A673 (cell line): ENCODE data around the gene NFATC1.

Experiments
- EZH2 ChIP-seq: fragments of 200-600 bp; sonication (generic); IDR thresholded peaks from 2 replicates; pipeline ENCODE4 v1.6.1; 2017; ENCODE audit warnings: borderline replicate concordance, low read depth, mild to moderate bottlenecking, mixed read lengths, antibody characterized with exemption, low read length; ENCODE audit not compliant: poor library complexity, severe bottlenecking
- TF ChIP-seq, protein P1 (sequence below): fragments of 300-800, 200-600 bp; sonication (generic); conservative IDR thresholded peaks from 2 replicates; pipeline ENCODE4 v1.5.1; 2017; ENCODE audit warnings: low read depth, mild to moderate bottlenecking, antibody characterized with exemption, low read length, moderate library complexity, mixed read lengths

DNA sequence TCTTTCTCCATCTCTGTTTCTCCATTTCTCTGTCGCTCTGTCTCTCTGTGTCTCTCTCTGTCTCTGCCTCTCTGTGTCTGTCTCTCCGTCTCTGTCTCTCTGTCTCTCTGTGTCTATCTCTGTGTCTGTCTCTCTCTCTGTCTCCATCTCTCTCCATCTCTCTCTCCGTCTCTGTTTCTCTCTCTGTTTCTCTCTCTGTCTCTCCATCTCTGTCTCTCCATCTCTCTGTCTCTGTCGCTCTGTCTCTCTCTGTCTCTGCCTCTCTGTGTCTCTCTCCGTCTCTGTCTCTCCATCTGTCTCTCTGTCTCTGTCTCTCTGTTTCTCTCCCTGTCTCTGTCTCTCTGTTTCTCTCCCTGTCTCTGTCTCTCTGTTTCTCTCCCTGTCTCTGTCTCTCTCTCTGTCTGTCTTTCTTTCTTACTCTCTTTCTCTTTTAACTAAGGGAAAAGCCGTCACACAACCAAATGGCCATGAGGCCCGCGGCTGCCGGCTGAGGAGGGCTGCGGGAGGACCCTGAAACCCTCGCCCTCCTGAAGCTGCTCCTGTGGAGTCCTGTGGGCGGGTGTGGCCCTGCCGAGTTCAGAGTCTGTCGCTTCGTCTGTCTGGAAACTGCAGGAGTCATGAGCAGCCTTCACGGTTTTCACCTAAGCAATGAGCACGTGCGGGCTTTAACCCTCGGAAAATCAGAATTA is 29.3 kb downstream of the NFATC1 start:
- TF ChIP-seq, protein P1, sequence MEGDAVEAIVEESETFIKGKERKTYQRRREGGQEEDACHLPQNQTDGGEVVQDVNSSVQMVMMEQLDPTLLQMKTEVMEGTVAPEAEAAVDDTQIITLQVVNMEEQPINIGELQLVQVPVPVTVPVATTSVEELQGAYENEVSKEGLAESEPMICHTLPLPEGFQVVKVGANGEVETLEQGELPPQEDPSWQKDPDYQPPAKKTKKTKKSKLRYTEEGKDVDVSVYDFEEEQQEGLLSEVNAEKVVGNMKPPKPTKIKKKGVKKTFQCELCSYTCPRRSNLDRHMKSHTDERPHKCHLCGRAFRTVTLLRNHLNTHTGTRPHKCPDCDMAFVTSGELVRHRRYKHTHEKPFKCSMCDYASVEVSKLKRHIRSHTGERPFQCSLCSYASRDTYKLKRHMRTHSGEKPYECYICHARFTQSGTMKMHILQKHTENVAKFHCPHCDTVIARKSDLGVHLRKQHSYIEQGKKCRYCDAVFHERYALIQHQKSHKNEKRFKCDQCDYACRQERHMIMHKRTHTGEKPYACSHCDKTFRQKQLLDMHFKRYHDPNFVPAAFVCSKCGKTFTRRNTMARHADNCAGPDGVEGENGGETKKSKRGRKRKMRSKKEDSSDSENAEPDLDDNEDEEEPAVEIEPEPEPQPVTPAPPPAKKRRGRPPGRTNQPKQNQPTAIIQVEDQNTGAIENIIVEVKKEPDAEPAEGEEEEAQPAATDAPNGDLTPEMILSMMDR, result no peak
- no peak for TF ChIP-seq EZH2
